Measurements from ENCODE around the gene FGR. TPM values are rescaled to one million over a fixed set of nuclear protein-coding genes. Genes with fewer than 3 reads are reported as not detected.

Gene FGR
- total RNA-seq, 1 donor from 2014 or later: not detected

GRCh38 chr1:27568300-27569087 is 66.5 kb downstream of the FGR start:
- Histone ChIP-seq H3K9ac (ENCODE audit: low read length) (no peak overlapping the region), H3K27me3 (ENCODE audit: insufficient read depth, low read length) (no peaks in the 10 kb centered on the region), H3K4me2 (ENCODE audit: low read length) (peak overlapping the region; percentile 68), H3K4me1 (ENCODE audit: insufficient read depth, low read length) (peaks cover 52% of the 10 kb centered on the region), H2AFZ (ENCODE audit: low read depth, low read length) (no peak overlapping the region), H3K36me3 (ENCODE audit: insufficient read depth, low read length) (no peaks in the 10 kb centered on the region), H3K79me2 (ENCODE audit: insufficient read depth, low read length) (peaks cover 72% of the 10 kb centered on the region), H3K9me3 (ENCODE audit: insufficient read depth, low read depth, low read length) (no peaks in the 10 kb centered on the region), H3K27ac (ENCODE audit: low read depth, low read length) (no peak overlapping the region), H3K4me3 (ENCODE audit: insufficient read depth, low read depth, low read length) (no peak overlapping the region), H4K20me1 (ENCODE audit: insufficient read depth, low read length) (peaks cover 95% of the 10 kb centered on the region)
- H3K36me3 Mint-ChIP-seq (ENCODE audit: low read depth, unreplicated experiment): peaks cover 8% of the 10 kb centered on the region
- peaks cover 79% of the 10 kb centered on the region for H3K4me1 Mint-ChIP-seq (ENCODE audit: low read depth, unreplicated experiment)
- no peak for FAIRE-seq
- peak overlapping the region; percentile 68 for H3K4me3 Mint-ChIP-seq (ENCODE audit: unreplicated experiment)
- DNase-seq (ENCODE audit: low read depth): peak; percentile 78
- H3K27me3 Mint-ChIP-seq (ENCODE audit: low read depth, unreplicated experiment): no peaks in the 10 kb centered on the region
- TF ChIP-seq CTCF (IDR thresholded peaks at IDR 0.05; ENCODE audit: insufficient read depth, low read depth, low read length): peak; percentile 18
- TF ChIP-seq EZH2 (IDR thresholded peaks at IDR 0.05; ENCODE audit: insufficient read depth, low read length): no peak
- H3K9me3 Mint-ChIP-seq (ENCODE audit: unreplicated experiment): no peaks in the 10 kb centered on the region
- peak overlapping the region; percentile 66 for H3K27ac Mint-ChIP-seq (ENCODE audit: unreplicated experiment)

GRCh38 chr1:27567971-27568299 is 67.0 kb downstream of the FGR start:
- H3K79me2 ChIP-seq (ENCODE audit: insufficient read depth, low read length): peaks cover 72% of the 10 kb centered on the region
- no peaks in the 10 kb centered on the region for H3K36me3 ChIP-seq (ENCODE audit: insufficient read depth, low read length)
- H3K27ac ChIP-seq (ENCODE audit: low read depth, low read length): no peak overlapping the region
- peak overlapping the region; percentile 66 for H3K27ac Mint-ChIP-seq (ENCODE audit: unreplicated experiment)
- H3K4me1 Mint-ChIP-seq (ENCODE audit: low read depth, unreplicated experiment): peaks cover 83% of the 10 kb centered on the region
- peaks cover 48% of the 10 kb centered on the region for H3K4me1 ChIP-seq (ENCODE audit: insufficient read depth, low read length)
- H4K20me1 ChIP-seq (ENCODE audit: insufficient read depth, low read length): peaks cover 95% of the 10 kb centered on the region
- FAIRE-seq (no peak), DNase-seq (ENCODE audit: low read depth) (no peak)
- no peak for TF ChIP-seq CTCF (IDR thresholded peaks at IDR 0.05; ENCODE audit: insufficient read depth, low read depth, low read length)
- no peak for TF ChIP-seq EZH2 (IDR thresholded peaks at IDR 0.05; ENCODE audit: insufficient read depth, low read length)
- H3K9me3 Mint-ChIP-seq (ENCODE audit: unreplicated experiment): no peaks in the 10 kb centered on the region
- H3K27me3 ChIP-seq (ENCODE audit: insufficient read depth, low read length): no peaks in the 10 kb centered on the region
- H3K4me3 Mint-ChIP-seq (ENCODE audit: unreplicated experiment): peak overlapping the region; percentile 68
- peak overlapping the region; percentile 68 for H3K4me2 ChIP-seq (ENCODE audit: low read length)
- H3K27me3 Mint-ChIP-seq (ENCODE audit: low read depth, unreplicated experiment): no peaks in the 10 kb centered on the region
- no peak overlapping the region for H3K9ac ChIP-seq (ENCODE audit: low read length)
- H3K9me3 ChIP-seq (ENCODE audit: insufficient read depth, low read depth, low read length): no peaks in the 10 kb centered on the region
- no peak overlapping the region for H3K4me3 ChIP-seq (ENCODE audit: insufficient read depth, low read depth, low read length)
- H3K36me3 Mint-ChIP-seq (ENCODE audit: low read depth, unreplicated experiment): peaks cover 8% of the 10 kb centered on the region
- H2AFZ ChIP-seq (ENCODE audit: low read depth, low read length): no peak overlapping the region

- no peak overlapping the region for H3K4me3 ChIP-seq (ENCODE audit: insufficient read depth, low read depth, low read length)
- H3K27ac Mint-ChIP-seq (ENCODE audit: unreplicated experiment): peak overlapping the region; percentile 53
- H3K4me2 ChIP-seq (ENCODE audit: low read length): no peak overlapping the region
- H3K36me3 ChIP-seq (ENCODE audit: insufficient read depth, low read length): no peaks in the 10 kb centered on the region
- H3K9me3 ChIP-seq (ENCODE audit: insufficient read depth, low read depth, low read length): no peaks in the 10 kb centered on the region
- peaks cover 8% of the 10 kb centered on the region for H3K36me3 Mint-ChIP-seq (ENCODE audit: low read depth, unreplicated experiment)
- no peak overlapping the region for H2AFZ ChIP-seq (ENCODE audit: low read depth, low read length)
- H3K9me3 Mint-ChIP-seq (ENCODE audit: unreplicated experiment): no peaks in the 10 kb centered on the region
- H3K27me3 Mint-ChIP-seq (ENCODE audit: low read depth, unreplicated experiment): no peaks in the 10 kb centered on the region
- H3K27me3 ChIP-seq (ENCODE audit: insufficient read depth, low read length): no peaks in the 10 kb centered on the region
- DNase-seq (ENCODE audit: low read depth) (no peak), FAIRE-seq (no peak)
- H4K20me1 ChIP-seq (ENCODE audit: insufficient read depth, low read length): peaks cover 95% of the 10 kb centered on the region
- H3K79me2 ChIP-seq (ENCODE audit: insufficient read depth, low read length): peaks cover 71% of the 10 kb centered on the region
- peaks cover 44% of the 10 kb centered on the region for H3K4me1 ChIP-seq (ENCODE audit: insufficient read depth, low read length)
- no peak overlapping the region for H3K27ac ChIP-seq (ENCODE audit: low read depth, low read length)
- H3K4me3 Mint-ChIP-seq (ENCODE audit: unreplicated experiment): no peak overlapping the region
- no peak overlapping the region for H3K9ac ChIP-seq (ENCODE audit: low read length)
- peaks cover 83% of the 10 kb centered on the region for H3K4me1 Mint-ChIP-seq (ENCODE audit: low read depth, unreplicated experiment)
- TF ChIP-seq EZH2 (IDR thresholded peaks at IDR 0.05; ENCODE audit: insufficient read depth, low read length): no peak
- no peak for TF ChIP-seq CTCF (IDR thresholded peaks at IDR 0.05; ENCODE audit: insufficient read depth, low read depth, low read length)
Measured at GRCh38 chr1:27567146-27567526, 67.8 kb downstream of the FGR start.

Data from astrocyte (in vitro differentiated cells and primary cell).